WERI-Rb-1 (cell line): ENCODE data around the gene PHF8.

Source experiments
- DNase-seq: peaks from one replicate; pipeline ENCODE4 v3.0.0-alpha.2; 2020
- H3K27ac ChIP-seq: fragments of 250-450 bp; sonication (Bioruptor Pico); 2 replicates; pipeline ENCODE4 v1.5.1; 2020; ENCODE audit warnings: mild to moderate bottlenecking, moderate library complexity
- H3K27me3 ChIP-seq: fragments of 250-450 bp; sonication (Bioruptor Pico); 2 replicates; pipeline ENCODE4 v1.5.1; 2021; ENCODE audit warnings: mild to moderate bottlenecking, low read depth, moderate library complexity; ENCODE audit not compliant: insufficient read depth, severe bottlenecking
- H3K36me3 ChIP-seq: fragments of 250-450 bp; sonication (Bioruptor Pico); 2 replicates; pipeline ENCODE4 v1.5.1; 2020; ENCODE audit warnings: mild to moderate bottlenecking, moderate library complexity
- H3K4me3 ChIP-seq: 2 replicates; pipeline ENCODE4 v1.5.1; 2011; ENCODE audit warnings: low read depth, mild to moderate bottlenecking, control low read depth, low read length
- H3K9me3 ChIP-seq: fragments of 250-450 bp; sonication (Bioruptor Pico); 2 replicates; pipeline ENCODE4 v1.5.1; 2021; ENCODE audit warnings: mild to moderate bottlenecking, moderate library complexity; ENCODE audit not compliant: severe bottlenecking
- TF ChIP-seq, protein P1 (sequence below): IDR thresholded peaks from 2 replicates; pipeline ENCODE4 v1.5.1; 2011; ENCODE audit warnings: low read depth, mild to moderate bottlenecking, control low read depth, inconsistent platforms, low read length

The PHF8 gene

DNA sequence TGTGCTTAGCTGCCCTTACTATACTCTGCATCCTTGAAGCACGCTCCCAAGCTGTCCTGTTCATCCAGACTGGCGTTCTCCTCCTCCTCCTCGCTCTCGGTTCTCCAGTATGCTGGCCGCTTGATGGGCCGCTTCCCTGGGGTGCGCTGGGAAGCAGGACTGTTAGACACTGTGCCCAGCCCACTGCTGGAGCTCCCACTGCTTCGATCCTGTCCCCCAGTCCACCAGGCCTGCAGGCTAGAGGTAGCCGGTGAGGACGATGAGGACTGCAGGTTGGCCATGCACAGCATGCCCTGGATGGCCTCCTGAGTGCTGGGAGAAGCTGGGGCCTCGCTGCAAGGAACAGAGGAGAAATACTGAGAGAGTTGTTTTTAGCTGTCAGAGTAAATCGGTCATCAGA lies 59.4 kb downstream of the PHF8 start:
- TF ChIP-seq, protein P1, sequence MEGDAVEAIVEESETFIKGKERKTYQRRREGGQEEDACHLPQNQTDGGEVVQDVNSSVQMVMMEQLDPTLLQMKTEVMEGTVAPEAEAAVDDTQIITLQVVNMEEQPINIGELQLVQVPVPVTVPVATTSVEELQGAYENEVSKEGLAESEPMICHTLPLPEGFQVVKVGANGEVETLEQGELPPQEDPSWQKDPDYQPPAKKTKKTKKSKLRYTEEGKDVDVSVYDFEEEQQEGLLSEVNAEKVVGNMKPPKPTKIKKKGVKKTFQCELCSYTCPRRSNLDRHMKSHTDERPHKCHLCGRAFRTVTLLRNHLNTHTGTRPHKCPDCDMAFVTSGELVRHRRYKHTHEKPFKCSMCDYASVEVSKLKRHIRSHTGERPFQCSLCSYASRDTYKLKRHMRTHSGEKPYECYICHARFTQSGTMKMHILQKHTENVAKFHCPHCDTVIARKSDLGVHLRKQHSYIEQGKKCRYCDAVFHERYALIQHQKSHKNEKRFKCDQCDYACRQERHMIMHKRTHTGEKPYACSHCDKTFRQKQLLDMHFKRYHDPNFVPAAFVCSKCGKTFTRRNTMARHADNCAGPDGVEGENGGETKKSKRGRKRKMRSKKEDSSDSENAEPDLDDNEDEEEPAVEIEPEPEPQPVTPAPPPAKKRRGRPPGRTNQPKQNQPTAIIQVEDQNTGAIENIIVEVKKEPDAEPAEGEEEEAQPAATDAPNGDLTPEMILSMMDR = no peak
- DNase-seq = no peak
- Histone ChIP-seq H3K27me3 (no peaks in the 10 kb centered on the region), H3K27ac (no peak overlapping the region), H3K4me3 (no peak overlapping the region), H3K9me3 (no peaks in the 10 kb centered on the region), H3K36me3 (no peaks in the 10 kb centered on the region)

DNA sequence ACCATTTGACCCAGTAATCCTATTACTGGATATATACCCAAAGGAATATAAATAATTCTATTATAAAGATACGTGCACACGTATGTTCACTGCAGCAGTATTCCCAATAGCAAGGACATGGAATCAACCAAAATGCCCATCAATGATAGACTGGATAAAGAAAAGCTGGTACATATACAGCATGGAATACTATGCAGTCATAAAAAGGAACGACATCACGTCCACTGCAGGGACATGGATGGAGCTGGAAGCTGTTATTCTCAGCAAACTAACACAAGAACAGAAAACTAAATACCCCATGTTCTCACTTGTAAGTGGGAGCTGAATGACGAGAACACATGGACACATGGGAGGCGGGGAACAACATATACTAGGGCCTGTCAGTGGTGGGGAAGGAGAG lies 69.7 kb downstream of the PHF8 start:
- peaks cover 2% of the 10 kb centered on the region for H3K9me3 ChIP-seq
- H3K27ac ChIP-seq = no peak overlapping the region
- peaks cover 4% of the 10 kb centered on the region for H3K36me3 ChIP-seq
- no peak overlapping the region for H3K4me3 ChIP-seq
- H3K27me3 ChIP-seq = no peaks in the 10 kb centered on the region
- DNase-seq = no peak
- TF ChIP-seq, protein P1 = no peak

DNA sequence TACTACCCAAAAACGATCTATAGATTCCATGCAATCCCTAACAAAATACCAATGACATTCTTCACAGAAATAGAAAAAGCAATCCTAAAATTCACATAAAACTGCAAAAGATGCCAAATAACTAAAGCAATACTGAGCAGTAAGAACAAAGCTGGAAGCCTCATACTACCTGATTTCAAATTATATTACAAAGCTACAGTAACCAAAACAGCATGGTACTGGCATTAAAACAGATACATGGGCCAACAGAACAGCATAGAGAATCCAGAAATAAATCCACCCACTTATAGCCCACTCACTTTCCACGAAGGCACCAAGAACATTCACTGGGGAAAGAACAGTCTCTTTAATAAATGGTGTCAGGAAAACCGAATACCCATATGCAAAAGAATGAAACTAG lies 74.7 kb downstream of the PHF8 start:
- Histone ChIP-seq H3K27me3 (no peaks in the 10 kb centered on the region), H3K27ac (no peak overlapping the region), H3K9me3 (no peaks in the 10 kb centered on the region), H3K36me3 (no peaks in the 10 kb centered on the region; the same call in 1 of the 2 replicates), H3K4me3 (no peak overlapping the region)
- TF ChIP-seq, protein P1 = no peak
- DNase-seq = no peak

DNA sequence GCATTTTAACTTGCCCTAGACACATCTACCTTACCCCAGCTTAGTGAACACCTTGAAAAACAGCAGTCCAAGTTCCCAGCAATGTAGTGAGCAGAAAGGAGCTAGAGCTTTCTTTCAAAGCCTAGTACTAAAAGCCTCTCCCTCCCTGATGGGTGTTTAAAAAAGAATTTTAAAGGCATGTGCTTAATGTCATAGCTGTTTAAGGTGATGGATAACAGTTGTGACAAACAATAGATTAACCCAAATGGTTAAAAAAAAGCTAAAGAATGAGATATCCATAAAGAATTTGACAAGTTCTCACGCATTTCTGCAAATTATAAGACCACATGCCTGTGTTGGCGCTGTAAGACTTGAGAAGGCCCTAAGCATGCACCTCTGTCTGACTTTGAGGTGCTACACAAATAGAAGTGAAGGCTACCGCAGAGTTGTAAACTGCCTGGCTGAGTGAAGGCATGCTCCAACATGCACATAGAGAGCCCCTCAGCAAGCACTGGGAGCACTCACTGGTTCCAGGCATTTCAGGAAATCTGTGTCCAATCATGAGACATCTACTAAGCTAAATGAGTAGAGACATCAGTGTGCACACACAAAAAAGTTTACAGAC lies 94.0 kb downstream of the PHF8 start:
- no peak overlapping the region for H3K4me3 ChIP-seq
- peaks cover 3% of the 10 kb centered on the region for H3K27me3 ChIP-seq
- H3K27ac ChIP-seq = no peak overlapping the region
- H3K9me3 ChIP-seq = no peaks in the 10 kb centered on the region
- H3K36me3 ChIP-seq = 0 out of 2 replicates have a peak, but pooled peaks cover 2% of the 10 kb centered on the region
- TF ChIP-seq, protein P1 = no peak
- DNase-seq = no peak

DNA sequence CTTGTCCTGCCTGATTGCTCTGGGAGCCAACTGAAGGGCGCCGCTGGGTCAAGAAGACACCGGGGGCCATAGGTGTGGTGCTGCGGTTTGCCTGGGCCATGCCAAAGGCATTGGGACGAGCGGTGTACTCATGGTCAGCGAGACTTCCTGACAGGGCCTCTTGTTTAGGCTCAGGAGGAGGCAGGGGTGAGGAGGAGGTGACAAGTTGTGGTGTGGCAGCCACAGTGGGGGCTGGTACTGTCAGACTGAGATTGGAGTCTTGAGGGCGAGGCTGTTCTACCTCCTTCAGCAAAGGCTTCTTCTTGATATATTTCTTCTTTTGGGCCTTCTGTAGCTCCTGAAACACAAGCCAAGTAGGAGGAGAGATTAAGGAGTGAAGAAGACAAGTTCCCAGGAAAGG lies 104.1 kb downstream of the PHF8 start:
- H3K9me3 ChIP-seq = no peaks in the 10 kb centered on the region
- H3K36me3 ChIP-seq = peaks cover 10% of the 10 kb centered on the region
- TF ChIP-seq, protein P1 = no peak
- H3K27ac ChIP-seq = no peak overlapping the region
- no peak overlapping the region for H3K4me3 ChIP-seq
- peaks cover 3% of the 10 kb centered on the region for H3K27me3 ChIP-seq
- no peak for DNase-seq

DNA sequence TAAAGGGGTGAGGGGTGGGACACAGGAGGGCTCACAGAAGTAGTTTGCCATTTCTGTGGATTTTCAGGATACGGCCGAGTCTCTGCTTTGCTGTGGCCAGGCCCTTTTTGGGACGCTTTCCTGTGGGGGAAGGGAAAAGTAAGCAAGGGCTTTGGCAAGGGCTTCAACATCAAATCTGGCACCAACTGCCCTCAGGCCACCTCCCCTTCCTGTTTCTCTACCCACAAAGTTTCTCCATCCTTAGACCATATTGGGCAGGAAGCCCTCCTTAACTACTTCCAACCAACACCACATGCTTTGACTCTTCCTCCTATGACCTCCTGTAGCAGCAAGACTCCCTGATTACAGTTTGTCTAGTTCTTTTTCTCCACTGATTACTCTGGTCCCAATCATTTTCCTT lies 105.1 kb downstream of the PHF8 start:
- Histone ChIP-seq H3K9me3 (no peaks in the 10 kb centered on the region), H3K27me3 (peaks cover 3% of the 10 kb centered on the region), H3K4me3 (no peak overlapping the region), H3K36me3 (peaks cover 10% of the 10 kb centered on the region), H3K27ac (no peak overlapping the region)
- TF ChIP-seq, protein P1 = no peak
- DNase-seq = no peak
